ENCODE measurements around the gene TXNIP.

DNA sequence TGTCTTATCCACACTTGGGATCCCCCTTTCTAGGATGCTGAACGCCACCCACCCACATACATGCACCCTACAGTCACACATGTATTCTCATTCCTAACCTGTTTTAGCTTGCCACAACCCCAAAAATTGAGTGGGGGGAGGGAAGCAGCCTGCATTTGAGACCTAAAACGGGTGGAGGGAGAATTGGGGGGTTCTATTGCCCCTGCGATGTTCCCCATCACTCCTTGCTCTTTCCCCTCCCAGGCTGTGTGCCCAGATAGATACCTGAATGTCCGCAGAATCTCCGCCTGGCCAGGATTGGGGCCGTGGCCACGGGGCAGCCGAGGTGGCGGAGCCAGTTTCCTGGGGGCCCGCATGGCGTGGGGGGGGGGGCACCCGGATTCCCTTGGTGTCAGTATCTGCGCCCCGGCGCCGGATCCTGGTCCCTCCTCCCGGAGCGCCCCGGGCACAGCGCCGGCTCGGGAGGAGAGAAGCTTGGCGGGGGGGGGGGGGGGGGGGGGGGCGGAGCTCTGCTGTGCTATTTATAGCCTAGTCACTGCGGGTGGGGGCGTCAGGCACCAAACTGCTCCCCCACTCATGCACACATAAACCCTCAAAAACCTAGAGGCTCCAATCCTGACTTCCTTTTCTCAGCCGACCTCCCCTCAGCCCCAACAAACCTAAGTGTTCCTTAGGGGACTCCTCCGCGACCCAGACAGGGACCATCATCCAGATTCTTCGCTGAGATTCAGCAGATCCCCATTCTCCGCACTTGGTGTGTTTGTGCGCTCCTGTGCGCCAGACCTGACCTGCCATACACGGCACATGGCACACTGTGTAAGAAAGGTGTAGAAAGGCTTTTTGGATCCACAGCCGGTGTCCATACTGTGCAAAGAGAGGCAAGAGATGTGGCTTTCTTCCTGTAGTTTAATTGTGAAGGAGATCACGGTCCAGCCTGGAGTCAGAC is 33.9 kb downstream of the TXNIP start:
- TF ChIP-seq POLR2AphosphoS5 (IDR thresholded peaks at IDR 0.05; ENCODE audit: low read depth): no peak
- TF ChIP-seq, protein P1, sequence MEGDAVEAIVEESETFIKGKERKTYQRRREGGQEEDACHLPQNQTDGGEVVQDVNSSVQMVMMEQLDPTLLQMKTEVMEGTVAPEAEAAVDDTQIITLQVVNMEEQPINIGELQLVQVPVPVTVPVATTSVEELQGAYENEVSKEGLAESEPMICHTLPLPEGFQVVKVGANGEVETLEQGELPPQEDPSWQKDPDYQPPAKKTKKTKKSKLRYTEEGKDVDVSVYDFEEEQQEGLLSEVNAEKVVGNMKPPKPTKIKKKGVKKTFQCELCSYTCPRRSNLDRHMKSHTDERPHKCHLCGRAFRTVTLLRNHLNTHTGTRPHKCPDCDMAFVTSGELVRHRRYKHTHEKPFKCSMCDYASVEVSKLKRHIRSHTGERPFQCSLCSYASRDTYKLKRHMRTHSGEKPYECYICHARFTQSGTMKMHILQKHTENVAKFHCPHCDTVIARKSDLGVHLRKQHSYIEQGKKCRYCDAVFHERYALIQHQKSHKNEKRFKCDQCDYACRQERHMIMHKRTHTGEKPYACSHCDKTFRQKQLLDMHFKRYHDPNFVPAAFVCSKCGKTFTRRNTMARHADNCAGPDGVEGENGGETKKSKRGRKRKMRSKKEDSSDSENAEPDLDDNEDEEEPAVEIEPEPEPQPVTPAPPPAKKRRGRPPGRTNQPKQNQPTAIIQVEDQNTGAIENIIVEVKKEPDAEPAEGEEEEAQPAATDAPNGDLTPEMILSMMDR (conservative IDR thresholded peaks at IDR 0.05; ENCODE audit: low read depth in 2 of 2): no peak
- TF ChIP-seq NANOG (IDR thresholded peaks at IDR 0.05; ENCODE audit: borderline replicate concordance): no peak
- TF ChIP-seq JUNB (IDR thresholded peaks at IDR 0.05; ENCODE audit: unreplicated experiment): no peak
- no peak for TF ChIP-seq ZNF114 (CRISPR knock-in tag; IDR thresholded peaks at IDR 0.05)
- TF ChIP-seq EZH2 (IDR thresholded peaks at IDR 0.05; ENCODE audit: low read depth, unreplicated experiment): peak; percentile 61
- TF ChIP-seq EZH2phosphoT487 (IDR thresholded peaks at IDR 0.05; ENCODE audit: unreplicated experiment): peak; percentile 49
- no peak for TF ChIP-seq CREB1 (CRISPR knock-in tag; IDR thresholded peaks at IDR 0.05; ENCODE audit: low read depth)
- TF ChIP-seq, protein P2, sequence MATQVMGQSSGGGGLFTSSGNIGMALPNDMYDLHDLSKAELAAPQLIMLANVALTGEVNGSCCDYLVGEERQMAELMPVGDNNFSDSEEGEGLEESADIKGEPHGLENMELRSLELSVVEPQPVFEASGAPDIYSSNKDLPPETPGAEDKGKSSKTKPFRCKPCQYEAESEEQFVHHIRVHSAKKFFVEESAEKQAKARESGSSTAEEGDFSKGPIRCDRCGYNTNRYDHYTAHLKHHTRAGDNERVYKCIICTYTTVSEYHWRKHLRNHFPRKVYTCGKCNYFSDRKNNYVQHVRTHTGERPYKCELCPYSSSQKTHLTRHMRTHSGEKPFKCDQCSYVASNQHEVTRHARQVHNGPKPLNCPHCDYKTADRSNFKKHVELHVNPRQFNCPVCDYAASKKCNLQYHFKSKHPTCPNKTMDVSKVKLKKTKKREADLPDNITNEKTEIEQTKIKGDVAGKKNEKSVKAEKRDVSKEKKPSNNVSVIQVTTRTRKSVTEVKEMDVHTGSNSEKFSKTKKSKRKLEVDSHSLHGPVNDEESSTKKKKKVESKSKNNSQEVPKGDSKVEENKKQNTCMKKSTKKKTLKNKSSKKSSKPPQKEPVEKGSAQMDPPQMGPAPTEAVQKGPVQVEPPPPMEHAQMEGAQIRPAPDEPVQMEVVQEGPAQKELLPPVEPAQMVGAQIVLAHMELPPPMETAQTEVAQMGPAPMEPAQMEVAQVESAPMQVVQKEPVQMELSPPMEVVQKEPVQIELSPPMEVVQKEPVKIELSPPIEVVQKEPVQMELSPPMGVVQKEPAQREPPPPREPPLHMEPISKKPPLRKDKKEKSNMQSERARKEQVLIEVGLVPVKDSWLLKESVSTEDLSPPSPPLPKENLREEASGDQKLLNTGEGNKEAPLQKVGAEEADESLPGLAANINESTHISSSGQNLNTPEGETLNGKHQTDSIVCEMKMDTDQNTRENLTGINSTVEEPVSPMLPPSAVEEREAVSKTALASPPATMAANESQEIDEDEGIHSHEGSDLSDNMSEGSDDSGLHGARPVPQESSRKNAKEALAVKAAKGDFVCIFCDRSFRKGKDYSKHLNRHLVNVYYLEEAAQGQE (IDR thresholded peaks at IDR 0.05; ENCODE audit: unreplicated experiment): no peak
- TF ChIP-seq STAT1 (IDR thresholded peaks at IDR 0.05; ENCODE audit: unreplicated experiment): no peak
- TF ChIP-seq, protein P3, sequence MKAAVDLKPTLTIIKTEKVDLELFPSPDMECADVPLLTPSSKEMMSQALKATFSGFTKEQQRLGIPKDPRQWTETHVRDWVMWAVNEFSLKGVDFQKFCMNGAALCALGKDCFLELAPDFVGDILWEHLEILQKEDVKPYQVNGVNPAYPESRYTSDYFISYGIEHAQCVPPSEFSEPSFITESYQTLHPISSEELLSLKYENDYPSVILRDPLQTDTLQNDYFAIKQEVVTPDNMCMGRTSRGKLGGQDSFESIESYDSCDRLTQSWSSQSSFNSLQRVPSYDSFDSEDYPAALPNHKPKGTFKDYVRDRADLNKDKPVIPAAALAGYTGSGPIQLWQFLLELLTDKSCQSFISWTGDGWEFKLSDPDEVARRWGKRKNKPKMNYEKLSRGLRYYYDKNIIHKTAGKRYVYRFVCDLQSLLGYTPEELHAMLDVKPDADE (IDR thresholded peaks at IDR 0.05): no peak
- TF ChIP-seq, protein P4, sequence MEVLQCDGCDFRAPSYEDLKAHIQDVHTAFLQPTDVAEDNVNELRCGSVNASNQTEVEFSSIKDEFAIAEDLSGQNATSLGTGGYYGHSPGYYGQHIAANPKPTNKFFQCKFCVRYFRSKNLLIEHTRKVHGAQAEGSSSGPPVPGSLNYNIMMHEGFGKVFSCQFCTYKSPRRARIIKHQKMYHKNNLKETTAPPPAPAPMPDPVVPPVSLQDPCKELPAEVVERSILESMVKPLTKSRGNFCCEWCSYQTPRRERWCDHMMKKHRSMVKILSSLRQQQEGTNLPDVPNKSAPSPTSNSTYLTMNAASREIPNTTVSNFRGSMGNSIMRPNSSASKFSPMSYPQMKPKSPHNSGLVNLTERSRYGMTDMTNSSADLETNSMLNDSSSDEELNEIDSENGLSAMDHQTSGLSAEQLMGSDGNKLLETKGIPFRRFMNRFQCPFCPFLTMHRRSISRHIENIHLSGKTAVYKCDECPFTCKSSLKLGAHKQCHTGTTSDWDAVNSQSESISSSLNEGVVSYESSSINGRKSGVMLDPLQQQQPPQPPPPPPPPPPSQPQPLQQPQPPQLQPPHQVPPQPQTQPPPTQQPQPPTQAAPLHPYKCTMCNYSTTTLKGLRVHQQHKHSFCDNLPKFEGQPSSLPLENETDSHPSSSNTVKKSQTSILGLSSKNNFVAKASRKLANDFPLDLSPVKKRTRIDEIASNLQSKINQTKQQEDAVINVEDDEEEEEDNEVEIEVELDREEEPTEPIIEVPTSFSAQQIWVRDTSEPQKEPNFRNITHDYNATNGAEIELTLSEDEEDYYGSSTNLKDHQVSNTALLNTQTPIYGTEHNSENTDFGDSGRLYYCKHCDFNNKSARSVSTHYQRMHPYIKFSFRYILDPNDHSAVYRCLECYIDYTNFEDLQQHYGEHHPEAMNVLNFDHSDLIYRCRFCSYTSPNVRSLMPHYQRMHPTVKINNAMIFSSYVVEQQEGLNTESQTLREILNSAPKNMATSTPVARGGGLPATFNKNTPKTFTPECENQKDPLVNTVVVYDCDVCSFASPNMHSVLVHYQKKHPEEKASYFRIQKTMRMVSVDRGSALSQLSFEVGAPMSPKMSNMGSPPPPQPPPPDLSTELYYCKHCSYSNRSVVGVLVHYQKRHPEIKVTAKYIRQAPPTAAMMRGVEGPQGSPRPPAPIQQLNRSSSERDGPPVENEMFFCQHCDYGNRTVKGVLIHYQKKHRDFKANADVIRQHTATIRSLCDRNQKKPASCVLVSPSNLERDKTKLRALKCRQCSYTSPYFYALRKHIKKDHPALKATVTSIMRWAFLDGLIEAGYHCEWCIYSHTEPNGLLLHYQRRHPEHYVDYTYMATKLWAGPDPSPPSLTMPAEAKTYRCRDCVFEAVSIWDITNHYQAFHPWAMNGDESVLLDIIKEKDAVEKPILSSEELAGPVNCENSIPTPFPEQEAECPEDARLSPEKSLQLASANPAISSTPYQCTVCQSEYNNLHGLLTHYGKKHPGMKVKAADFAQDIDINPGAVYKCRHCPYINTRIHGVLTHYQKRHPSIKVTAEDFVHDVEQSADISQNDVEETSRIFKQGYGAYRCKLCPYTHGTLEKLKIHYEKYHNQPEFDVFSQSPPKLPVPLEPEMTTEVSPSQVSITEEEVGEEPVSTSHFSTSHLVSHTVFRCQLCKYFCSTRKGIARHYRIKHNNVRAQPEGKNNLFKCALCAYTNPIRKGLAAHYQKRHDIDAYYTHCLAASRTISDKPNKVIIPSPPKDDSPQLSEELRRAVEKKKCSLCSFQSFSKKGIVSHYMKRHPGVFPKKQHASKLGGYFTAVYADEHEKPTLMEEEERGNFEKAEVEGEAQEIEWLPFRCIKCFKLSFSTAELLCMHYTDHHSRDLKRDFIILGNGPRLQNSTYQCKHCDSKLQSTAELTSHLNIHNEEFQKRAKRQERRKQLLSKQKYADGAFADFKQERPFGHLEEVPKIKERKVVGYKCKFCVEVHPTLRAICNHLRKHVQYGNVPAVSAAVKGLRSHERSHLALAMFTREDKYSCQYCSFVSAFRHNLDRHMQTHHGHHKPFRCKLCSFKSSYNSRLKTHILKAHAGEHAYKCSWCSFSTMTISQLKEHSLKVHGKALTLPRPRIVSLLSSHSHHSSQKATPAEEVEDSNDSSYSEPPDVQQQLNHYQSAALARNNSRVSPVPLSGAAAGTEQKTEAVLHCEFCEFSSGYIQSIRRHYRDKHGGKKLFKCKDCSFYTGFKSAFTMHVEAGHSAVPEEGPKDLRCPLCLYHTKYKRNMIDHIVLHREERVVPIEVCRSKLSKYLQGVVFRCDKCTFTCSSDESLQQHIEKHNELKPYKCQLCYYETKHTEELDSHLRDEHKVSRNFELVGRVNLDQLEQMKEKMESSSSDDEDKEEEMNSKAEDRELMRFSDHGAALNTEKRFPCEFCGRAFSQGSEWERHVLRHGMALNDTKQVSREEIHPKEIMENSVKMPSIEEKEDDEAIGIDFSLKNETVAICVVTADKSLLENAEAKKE (CRISPR knock-in tag; IDR thresholded peaks at IDR 0.05): no peak
- TF ChIP-seq ZNF331 (CRISPR knock-in tag; IDR thresholded peaks at IDR 0.05; ENCODE audit: low read depth): no peak
